Neural cell (in vitro differentiated cells): ENCODE data around the gene NHSL1. TPM values are rescaled to one million over a fixed set of nuclear protein-coding genes. Genes with fewer than 3 reads are reported as not detected.

Experiments
- H2AFZ ChIP-seq: fragments of 200-600, 300-800 bp; sonication (generic), shearing (Covaris generic); 2 replicates; pipeline ENCODE4 v1.6.0; 2014; ENCODE audit warnings: low read depth, mild to moderate bottlenecking, antibody characterized with exemption, low read length, moderate library complexity
- H3F3A ChIP-seq: fragments of 200-600 bp; shearing (Covaris generic); 2 replicates; pipeline ENCODE4 v1.6.1; 2016; ENCODE audit warnings: mild to moderate bottlenecking, moderate library complexity, mixed read lengths, antibody characterized with exemption, low read length; ENCODE audit not compliant: insufficient read depth, poor library complexity, severe bottlenecking
- H3K27ac ChIP-seq: fragments of 200-600, 300-800 bp; sonication (generic), shearing (Covaris generic); 2 replicates; pipeline ENCODE4 v1.5.1; 2014; ENCODE audit warnings: mild to moderate bottlenecking, low read length, moderate library complexity
- H3K27me3 ChIP-seq: fragments of 300-800, 200-600 bp; sonication (generic), shearing (Covaris generic); 2 replicates; pipeline ENCODE4 v1.6.0; 2014; ENCODE audit warnings: mild to moderate bottlenecking, low read depth, low read length, moderate library complexity; ENCODE audit not compliant: insufficient read depth
- H3K36me3 ChIP-seq: fragments of 300-800, 200-600 bp; sonication (generic), shearing (Covaris generic); 2 replicates; pipeline ENCODE4 v1.5.1; 2014; ENCODE audit warnings: mild to moderate bottlenecking, antibody characterized with exemption, low read length, moderate library complexity; ENCODE audit not compliant: insufficient read depth
- H3K4me2 ChIP-seq: fragments of 300-800, 200-600 bp; sonication (generic), shearing (Covaris generic); 2 replicates; pipeline ENCODE4 v1.6.0; 2014; ENCODE audit warnings: mild to moderate bottlenecking, low read length
- H3K4me3 ChIP-seq: fragments of 300-800, 200-600 bp; sonication (generic), shearing (Covaris generic); 2 replicates; pipeline ENCODE4 v1.5.1; 2014; ENCODE audit warnings: mild to moderate bottlenecking, low read length, moderate library complexity
- H3K79me2 ChIP-seq: fragments of 200-600 bp; shearing (Covaris generic); replicated peaks from 2 replicates; pipeline ENCODE4 v1.6.0; 2014; ENCODE audit warnings: mild to moderate bottlenecking, low read length, moderate library complexity; ENCODE audit not compliant: insufficient read depth
- H3K9ac ChIP-seq: fragments of 300-800, 200-600 bp; sonication (generic), shearing (Covaris generic); 2 replicates; pipeline ENCODE4 v1.6.1; 2016; ENCODE audit warnings: mild to moderate bottlenecking, low read length, mixed read lengths
- H3K9me2 ChIP-seq: fragments of 200-600 bp; shearing (Covaris generic); 2 replicates; pipeline ENCODE4 v1.6.1; 2016; ENCODE audit warnings: mild to moderate bottlenecking, low read length, mixed read lengths; ENCODE audit not compliant: insufficient read depth
- H3K9me3 ChIP-seq: fragments of 200-600, 300-800 bp; sonication (generic), shearing (Covaris generic); 2 replicates; pipeline ENCODE4 v1.6.1; 2016; ENCODE audit warnings: mild to moderate bottlenecking, mixed run types, low read length, moderate library complexity, mixed read lengths
- H4K20me1 ChIP-seq: fragments of 200-600 bp; shearing (Covaris generic); 2 replicates; pipeline ENCODE4 v1.6.1; 2016; ENCODE audit warnings: mild to moderate bottlenecking, mixed run types; ENCODE audit not compliant: insufficient read depth
- EP300 ChIP-seq: fragments of 450-650 bp; conservative IDR thresholded peaks from 2 replicates; pipeline ENCODE4 v1.6.1; 2014; ENCODE audit warnings: antibody characterized with exemption, mild to moderate bottlenecking, moderate library complexity; ENCODE audit not compliant: poor library complexity, severe bottlenecking
- EZH2 ChIP-seq: fragments of 200-600, 300-800 bp; shearing (Covaris generic), sonication (generic); IDR thresholded peaks from 2 replicates; pipeline ENCODE4 v1.6.1; 2014; ENCODE audit warnings: antibody characterized with exemption, low read length, borderline replicate concordance, mild to moderate bottlenecking; ENCODE audit not compliant: insufficient read depth, poor library complexity, severe bottlenecking
- MXI1 ChIP-seq: fragments of 450-650 bp; conservative IDR thresholded peaks from 2 replicates; pipeline ENCODE4 v1.6.1; 2014; ENCODE audit warnings: antibody characterized with exemption, mild to moderate bottlenecking; ENCODE audit not compliant: poor library complexity, severe bottlenecking
- POLR2AphosphoS5 ChIP-seq: IDR thresholded peaks from 2 replicates; pipeline ENCODE4 v1.6.1; 2012
- RAD21 ChIP-seq: fragments of 450-650 bp; conservative IDR thresholded peaks from 2 replicates; pipeline ENCODE4 v1.6.1; 2014; ENCODE audit warnings: antibody characterized with exemption, mild to moderate bottlenecking, moderate library complexity
- SMC3 ChIP-seq: fragments of 450-650 bp; conservative IDR thresholded peaks from 2 replicates; pipeline ENCODE4 v1.6.1; 2014; ENCODE audit warnings: antibody characterized with exemption, mild to moderate bottlenecking, moderate library complexity; ENCODE audit not compliant: poor library complexity
- TAF1 ChIP-seq: IDR thresholded peaks from 2 replicates; pipeline ENCODE4 v1.6.1; 2012; ENCODE audit warnings: low read depth
- polyA plus RNA-seq: library from polyadenylated mRNA; depleted of rRNA; stranded (reverse); fragments of >200 nt; gene quantifications from 2 replicates; pipeline ENCODE4 v1.2.3, GENCODE V29; 2014
- TF ChIP-seq, protein P1 (sequence below): fragments of 450-650 bp; IDR thresholded peaks from 2 replicates; pipeline ENCODE4 v1.5.1; 2014; ENCODE audit warnings: antibody characterized with exemption, mild to moderate bottlenecking, moderate library complexity; ENCODE audit not compliant: poor library complexity, severe bottlenecking
- TF ChIP-seq, protein P2 (sequence below): IDR thresholded peaks from 2 replicates; pipeline ENCODE4 v1.6.1; 2012; ENCODE audit warnings: borderline replicate concordance

Gene NHSL1
- polyA plus RNA-seq, 1 donor from 2014 or later, result 2.4 TPM

DNA sequence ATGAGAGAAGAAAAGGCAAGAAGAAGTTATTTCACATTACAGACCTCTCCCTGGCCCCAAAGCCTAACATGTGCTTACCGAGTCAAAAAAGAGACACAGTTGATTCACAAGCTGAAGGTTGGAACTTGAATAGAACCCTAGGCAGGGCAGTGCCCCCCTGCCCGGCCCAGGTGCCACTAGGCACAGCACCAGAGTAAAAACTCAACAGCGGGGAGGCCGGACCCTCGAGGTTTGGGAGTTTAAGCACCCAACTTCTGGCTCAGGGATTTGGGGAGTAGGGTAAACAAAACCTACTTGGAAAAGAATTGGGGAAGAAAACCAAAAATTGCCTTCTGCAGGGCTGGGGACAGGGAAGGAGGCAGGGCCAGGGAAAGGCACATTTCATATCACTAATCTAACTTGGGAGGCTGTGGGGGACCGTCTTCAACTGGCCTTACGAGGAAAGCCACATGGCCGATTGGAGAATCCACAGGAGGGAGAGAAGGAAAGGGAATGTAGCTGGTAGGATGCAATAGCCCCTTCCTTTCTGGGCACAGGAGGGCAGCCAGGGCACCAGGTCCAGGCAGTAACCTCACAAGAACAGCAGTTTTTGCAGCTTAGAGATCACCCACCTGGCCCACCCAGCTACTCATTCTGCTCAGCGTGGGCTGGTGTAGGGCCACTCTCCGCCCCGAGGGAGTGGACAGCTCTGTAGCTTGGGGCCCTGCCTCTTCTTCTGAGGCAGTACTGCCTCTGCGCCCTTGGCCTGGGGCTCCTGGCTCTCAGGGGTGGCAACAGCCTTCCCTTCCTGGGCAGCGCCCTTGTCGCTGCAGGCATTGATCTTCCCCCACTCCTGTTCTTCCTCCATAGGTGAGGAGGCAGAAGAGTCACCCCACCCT lies 97.1 kb downstream of the NHSL1 start:
- no peak overlapping the region for H3K27ac ChIP-seq
- H3K79me2 ChIP-seq, result no peaks in the 10 kb centered on the region
- H3K4me2 ChIP-seq, result no peak overlapping the region
- H2AFZ ChIP-seq, result no peak overlapping the region
- H3K4me3 ChIP-seq, result no peak overlapping the region
- H3K9ac ChIP-seq, result no peak overlapping the region
- TF ChIP-seq, protein P1, sequence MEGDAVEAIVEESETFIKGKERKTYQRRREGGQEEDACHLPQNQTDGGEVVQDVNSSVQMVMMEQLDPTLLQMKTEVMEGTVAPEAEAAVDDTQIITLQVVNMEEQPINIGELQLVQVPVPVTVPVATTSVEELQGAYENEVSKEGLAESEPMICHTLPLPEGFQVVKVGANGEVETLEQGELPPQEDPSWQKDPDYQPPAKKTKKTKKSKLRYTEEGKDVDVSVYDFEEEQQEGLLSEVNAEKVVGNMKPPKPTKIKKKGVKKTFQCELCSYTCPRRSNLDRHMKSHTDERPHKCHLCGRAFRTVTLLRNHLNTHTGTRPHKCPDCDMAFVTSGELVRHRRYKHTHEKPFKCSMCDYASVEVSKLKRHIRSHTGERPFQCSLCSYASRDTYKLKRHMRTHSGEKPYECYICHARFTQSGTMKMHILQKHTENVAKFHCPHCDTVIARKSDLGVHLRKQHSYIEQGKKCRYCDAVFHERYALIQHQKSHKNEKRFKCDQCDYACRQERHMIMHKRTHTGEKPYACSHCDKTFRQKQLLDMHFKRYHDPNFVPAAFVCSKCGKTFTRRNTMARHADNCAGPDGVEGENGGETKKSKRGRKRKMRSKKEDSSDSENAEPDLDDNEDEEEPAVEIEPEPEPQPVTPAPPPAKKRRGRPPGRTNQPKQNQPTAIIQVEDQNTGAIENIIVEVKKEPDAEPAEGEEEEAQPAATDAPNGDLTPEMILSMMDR, result no peak
- TF ChIP-seq, protein P2, sequence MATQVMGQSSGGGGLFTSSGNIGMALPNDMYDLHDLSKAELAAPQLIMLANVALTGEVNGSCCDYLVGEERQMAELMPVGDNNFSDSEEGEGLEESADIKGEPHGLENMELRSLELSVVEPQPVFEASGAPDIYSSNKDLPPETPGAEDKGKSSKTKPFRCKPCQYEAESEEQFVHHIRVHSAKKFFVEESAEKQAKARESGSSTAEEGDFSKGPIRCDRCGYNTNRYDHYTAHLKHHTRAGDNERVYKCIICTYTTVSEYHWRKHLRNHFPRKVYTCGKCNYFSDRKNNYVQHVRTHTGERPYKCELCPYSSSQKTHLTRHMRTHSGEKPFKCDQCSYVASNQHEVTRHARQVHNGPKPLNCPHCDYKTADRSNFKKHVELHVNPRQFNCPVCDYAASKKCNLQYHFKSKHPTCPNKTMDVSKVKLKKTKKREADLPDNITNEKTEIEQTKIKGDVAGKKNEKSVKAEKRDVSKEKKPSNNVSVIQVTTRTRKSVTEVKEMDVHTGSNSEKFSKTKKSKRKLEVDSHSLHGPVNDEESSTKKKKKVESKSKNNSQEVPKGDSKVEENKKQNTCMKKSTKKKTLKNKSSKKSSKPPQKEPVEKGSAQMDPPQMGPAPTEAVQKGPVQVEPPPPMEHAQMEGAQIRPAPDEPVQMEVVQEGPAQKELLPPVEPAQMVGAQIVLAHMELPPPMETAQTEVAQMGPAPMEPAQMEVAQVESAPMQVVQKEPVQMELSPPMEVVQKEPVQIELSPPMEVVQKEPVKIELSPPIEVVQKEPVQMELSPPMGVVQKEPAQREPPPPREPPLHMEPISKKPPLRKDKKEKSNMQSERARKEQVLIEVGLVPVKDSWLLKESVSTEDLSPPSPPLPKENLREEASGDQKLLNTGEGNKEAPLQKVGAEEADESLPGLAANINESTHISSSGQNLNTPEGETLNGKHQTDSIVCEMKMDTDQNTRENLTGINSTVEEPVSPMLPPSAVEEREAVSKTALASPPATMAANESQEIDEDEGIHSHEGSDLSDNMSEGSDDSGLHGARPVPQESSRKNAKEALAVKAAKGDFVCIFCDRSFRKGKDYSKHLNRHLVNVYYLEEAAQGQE, result no peak
- TF ChIP-seq EZH2 (no peak), RAD21 (no peak), TAF1 (no peak), EP300 (no peak), SMC3 (no peak), MXI1 (no peak), POLR2AphosphoS5 (no peak)
- H3K9me3 ChIP-seq, result no peaks in the 10 kb centered on the region
- no peaks in the 10 kb centered on the region for H4K20me1 ChIP-seq
- H3F3A ChIP-seq, result peaks cover 2% of the 10 kb centered on the region
- no peaks in the 10 kb centered on the region for H3K36me3 ChIP-seq
- H3K9me2 ChIP-seq, result no peaks in the 10 kb centered on the region
- peaks cover 16% of the 10 kb centered on the region for H3K27me3 ChIP-seq

DNA sequence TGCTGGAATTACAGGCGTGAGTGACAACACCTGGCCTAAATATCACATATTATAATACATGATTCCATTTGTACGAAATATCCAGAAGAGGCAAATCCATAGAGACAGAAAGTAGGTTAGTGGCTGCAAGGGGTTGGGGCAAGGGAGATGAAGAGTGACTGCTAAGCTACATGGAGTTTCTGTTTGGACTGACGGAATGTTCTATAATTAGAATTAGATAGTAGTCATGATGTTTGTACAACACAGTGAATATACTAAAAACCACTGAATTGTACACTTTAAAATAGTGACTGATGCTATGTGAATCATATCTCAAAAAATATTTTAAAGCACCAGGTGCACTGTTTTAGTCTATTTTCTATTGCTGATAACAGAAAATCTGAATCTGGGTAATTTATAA lies 99.0 kb downstream of the NHSL1 start:
- no peaks in the 10 kb centered on the region for H3K79me2 ChIP-seq
- H3F3A ChIP-seq, result no peaks in the 10 kb centered on the region
- H3K4me2 ChIP-seq, result no peak overlapping the region
- no peak overlapping the region for H2AFZ ChIP-seq
- H3K9me2 ChIP-seq, result no peaks in the 10 kb centered on the region
- no peak overlapping the region for H3K9ac ChIP-seq
- no peaks in the 10 kb centered on the region for H3K9me3 ChIP-seq
- no peaks in the 10 kb centered on the region for H4K20me1 ChIP-seq
- H3K36me3 ChIP-seq, result no peaks in the 10 kb centered on the region
- no peak for TF ChIP-seq POLR2AphosphoS5
- peaks cover 16% of the 10 kb centered on the region for H3K27me3 ChIP-seq
- H3K27ac ChIP-seq, result no peak overlapping the region
- H3K4me3 ChIP-seq, result no peak overlapping the region
